G401 (cell line): ENCODE measurements around the gene IP6K3. TPM values are rescaled to one million over a fixed set of nuclear protein-coding genes. Genes with fewer than 3 reads are reported as not detected.

ENCODE experiments used
- DNase-seq: peaks from one replicate; pipeline ENCODE4 v3.0.0-alpha.2; 2015; ENCODE audit warnings: low spot score
- in situ Hi-C: cut with HindIII; loops from 2 replicates; pipeline ENCODE4 v1.10.0; 2016; ENCODE audit warnings: low sequenced_read_pairs, mixed read lengths
- total RNA-seq: library from RNA; depleted of rRNA; stranded (reverse); fragments of >200 nt; shearing (Covaris generic); gene quantifications from 2 replicates; pipeline ENCODE4 v1.2.3, GENCODE V29; 2014

Gene IP6K3
- total RNA-seq, 1 experiment from 2014 or later, result 51.1 TPM

DNA sequence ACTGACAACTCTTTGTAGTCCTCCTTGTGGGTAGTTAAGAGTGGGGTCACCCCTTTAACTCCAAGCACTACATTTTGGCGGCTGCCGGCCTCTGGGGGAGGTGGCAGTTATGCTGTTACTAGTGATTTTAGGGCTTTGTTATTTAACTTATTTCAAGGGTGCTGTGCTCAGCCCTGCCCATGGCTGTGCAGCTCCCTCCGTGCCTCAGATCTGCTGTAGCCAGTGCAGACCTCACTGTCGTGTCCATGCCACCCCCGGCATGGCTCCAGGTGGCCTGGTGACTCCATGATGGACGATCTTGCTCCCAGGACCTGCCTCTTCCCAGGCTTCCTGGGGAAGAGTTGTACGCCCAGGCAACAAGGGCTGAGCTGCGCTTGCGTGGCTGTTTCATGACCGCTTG lies 50.6 kb downstream of the IP6K3 start:
- DNase-seq, result no peak
- in situ Hi-C loops, result no loop called here

- in situ Hi-C loops, result no loop called here
- no peak for DNase-seq
Measured at GRCh38 chr6:33695451-33695887, 51.2 kb downstream of the IP6K3 start.

- no peak for DNase-seq
- in situ Hi-C loops, result no loop called here
Measured at GRCh38 chr6:33694977-33695376, 51.7 kb downstream of the IP6K3 start.

- peak; percentile 89 for DNase-seq
Measured at GRCh38 chr6:33694401-33694931, 52.2 kb downstream of the IP6K3 start.

GRCh38 chr6:33693186-33694105 lies 53.3 kb downstream of the IP6K3 start:
- in situ Hi-C loops, result no loop called here
- peak; percentile 59 for DNase-seq

More at GRCh38 chr6:33694401-33694931, 52.2 kb downstream of the IP6K3 start:
- in situ Hi-C loops, result no loop called here

DNA sequence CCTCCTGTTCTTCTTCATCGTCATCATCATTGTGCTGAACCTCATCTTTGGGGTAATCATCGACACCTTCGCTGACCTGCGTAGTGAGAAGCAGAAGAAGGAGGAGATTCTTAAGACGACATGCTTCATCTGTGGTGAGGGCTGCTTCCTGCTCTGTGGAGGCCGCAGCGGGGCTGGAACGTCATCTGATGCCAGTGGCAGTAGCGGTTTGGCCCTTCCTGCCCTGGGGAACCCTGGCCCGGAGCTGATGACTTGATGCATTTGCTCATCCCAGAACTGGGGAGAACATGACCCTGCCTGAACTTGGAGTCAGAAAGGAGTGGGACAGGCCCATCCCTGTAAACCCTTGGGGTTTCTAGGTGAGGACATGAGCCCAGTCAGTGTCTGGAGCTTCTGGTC lies 53.9 kb downstream of the IP6K3 start:
- in situ Hi-C loops, result no loop called here
- DNase-seq, result no peak

- in situ Hi-C loops, result no loop called here
- DNase-seq, result no peak
Measured at GRCh38 chr6:33692078-33692759, 54.5 kb downstream of the IP6K3 start.

- DNase-seq, result no peak
- in situ Hi-C loops, result no loop called here
Measured at GRCh38 chr6:33691456-33692077, 55.1 kb downstream of the IP6K3 start.

- no peak for DNase-seq
- in situ Hi-C loops, result no loop called here
Measured at GRCh38 chr6:33690766-33691165, 55.9 kb downstream of the IP6K3 start.

GRCh38 chr6:33689879-33690278 lies 56.8 kb downstream of the IP6K3 start:
- in situ Hi-C loops, result no loop called here
- no peak for DNase-seq

GRCh38 chr6:33689148-33689494 lies 57.6 kb downstream of the IP6K3 start:
- DNase-seq, result no peak
- in situ Hi-C loops, result no loop called here

DNA sequence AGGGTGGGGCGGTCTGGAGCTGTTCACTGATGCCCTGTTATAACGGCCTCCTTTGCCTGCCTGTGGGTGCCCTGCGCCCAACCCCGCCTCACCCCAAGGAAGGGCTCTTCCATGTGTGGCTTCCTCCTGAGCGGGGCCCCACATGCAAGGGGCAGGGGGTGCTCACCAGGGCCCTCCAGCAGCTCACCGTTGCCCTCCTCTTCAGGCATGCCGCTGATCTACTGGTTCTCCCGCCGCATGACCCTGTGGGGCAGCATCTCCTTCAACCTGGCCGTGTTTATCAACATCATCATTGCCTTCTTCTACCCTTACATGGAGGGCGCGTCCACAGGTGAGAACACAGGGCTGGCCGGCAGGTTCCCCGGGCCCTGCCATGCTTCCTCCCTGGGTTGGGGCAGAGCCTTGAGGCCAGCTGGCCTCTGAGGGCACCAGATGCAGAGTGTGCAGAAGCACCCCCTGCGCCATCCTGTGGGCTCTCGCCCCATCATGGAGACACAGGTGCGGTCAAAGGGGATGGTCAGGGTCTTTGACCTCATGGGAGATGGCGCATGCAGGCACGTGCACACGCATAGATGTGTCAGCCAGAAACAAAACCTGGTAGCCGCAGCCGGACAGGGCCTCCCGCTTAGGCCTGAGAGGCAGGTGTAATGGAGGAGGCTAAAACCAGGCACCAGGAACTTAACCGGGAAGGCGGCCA lies 58.1 kb downstream of the IP6K3 start:
- in situ Hi-C loops, result no loop called here
- DNase-seq, result no peak

GRCh38 chr6:33688006-33688405 lies 58.7 kb downstream of the IP6K3 start:
- DNase-seq, result no peak
- in situ Hi-C loops, result no loop called here

- in situ Hi-C loops, result no loop called here
- DNase-seq, result no peak
Measured at GRCh38 chr6:33686981-33687975, 59.4 kb downstream of the IP6K3 start.

DNA sequence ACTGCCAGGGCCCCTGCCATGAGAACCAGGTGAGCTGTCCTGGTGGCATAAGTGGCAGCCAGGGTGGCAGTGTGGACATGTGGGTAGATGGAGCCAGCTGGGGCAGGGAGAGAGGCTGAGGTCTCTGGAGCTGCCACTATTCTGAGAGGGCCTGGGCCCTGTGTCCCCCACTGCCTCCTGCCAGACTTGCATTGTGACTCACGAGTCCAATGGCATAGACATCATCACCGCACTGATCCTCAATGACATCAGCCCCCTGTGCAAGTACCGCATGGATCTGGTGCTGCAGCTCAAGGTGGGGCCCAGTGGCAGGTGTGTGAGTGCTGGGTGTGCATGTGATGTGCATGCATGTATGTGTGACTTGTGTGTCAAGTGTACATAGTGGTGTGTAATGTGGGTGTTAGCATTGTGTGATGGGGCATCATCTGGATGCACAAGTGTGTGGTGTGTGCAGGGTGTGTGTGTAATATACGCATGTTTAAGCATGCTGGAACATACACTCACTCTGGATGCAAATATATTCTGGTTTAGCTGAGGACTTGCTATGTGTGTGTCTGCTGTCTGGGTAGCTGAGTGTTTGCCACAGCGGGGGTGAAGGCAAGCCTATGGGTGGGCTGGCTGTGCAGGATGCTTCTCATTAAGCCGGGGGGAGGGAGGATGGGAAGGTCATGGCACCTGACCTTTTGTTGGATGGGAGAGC lies 60.3 kb downstream of the IP6K3 start:
- in situ Hi-C loops, result no loop called here
- DNase-seq, result no peak

DNA sequence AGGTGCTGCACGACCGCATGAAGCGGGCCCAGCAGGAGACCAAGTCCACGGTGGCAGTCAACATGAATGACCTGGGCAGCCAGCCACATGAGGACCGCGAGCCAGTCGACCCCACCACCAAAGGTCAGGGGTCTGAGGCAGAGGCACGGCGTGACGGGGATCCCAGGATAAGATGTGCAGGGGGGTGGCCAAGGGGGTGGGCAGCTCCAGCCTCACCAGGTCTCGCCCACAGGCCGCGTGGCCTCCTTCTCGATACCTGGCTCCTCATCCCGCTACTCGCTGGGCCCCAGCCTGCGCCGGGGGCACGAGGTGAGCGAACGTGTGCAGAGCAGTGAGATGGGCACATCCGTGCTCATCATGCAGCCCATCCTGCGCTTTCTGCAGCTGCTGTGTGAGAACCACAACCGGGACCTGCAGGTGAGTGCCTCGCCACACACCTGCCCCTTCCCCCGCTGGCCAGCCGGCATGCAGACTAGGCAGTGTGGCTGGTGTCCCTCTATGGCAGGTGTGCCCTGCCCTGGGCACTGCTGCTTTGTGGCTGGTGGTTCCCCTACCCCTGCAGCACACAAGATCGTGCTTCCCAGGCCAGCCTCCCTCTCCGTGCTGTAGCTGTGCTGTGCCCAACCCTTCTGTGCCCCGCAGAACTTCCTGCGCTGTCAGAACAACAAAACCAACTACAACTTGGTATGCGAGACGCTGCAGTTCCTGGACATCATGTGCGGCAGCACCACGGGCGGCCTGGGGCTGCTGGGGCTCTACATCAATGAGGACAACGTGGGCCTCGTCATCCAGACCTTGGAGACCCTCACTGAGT lies 61.1 kb downstream of the IP6K3 start:
- no peak for DNase-seq
- in situ Hi-C loops, result no loop called here

DNA sequence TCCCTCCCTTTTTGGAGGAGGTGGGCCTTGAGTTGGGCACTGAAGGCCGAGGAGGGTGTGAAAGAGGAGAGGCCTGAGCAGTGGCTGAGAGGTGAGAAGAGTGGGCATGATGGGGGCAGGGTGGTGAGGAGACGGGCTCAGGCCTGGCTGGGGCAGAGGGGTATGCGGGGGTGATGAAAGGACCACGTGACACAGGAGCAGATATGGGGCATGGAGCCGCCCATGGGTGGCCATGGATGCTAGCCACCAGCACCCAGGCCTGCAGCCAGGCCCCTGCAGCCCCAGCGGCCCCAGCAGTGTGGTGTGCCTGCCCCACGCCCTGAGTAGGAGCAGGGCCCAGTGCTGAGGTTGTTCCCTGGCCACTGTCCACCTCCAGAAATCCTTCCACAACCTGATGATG lies 61.7 kb downstream of the IP6K3 start:
- in situ Hi-C loops, result no loop called here
- DNase-seq, result no peak
